Amygdala (tissue), 56 donors: ENCODE results near the gene ABCA13.

ENCODE experiments used
- DNase-seq, 56 donors: peaks; one replicate each; lab custom pipeline; 2025; lab: John Stamatoyannopoulos, UW

ABCA13 gene

GRCh38 chr7:48292949-48293348 is 121.7 kb downstream of the ABCA13 start:
- no peak for DNase-seq

GRCh38 chr7:48295296-48295971 is 124.2 kb downstream of the ABCA13 start:
- DNase-seq: no peak

- DNase-seq: no peak
Observed at GRCh38 chr7:48296966-48297365, 125.7 kb downstream of the ABCA13 start.

GRCh38 chr7:48298779-48299178 is 127.5 kb downstream of the ABCA13 start:
- no peak for DNase-seq

- DNase-seq: peak in 44 of 56 donors; percentile 3 to 76 (median 30)
Observed at GRCh38 chr7:48299580-48300169, 128.4 kb downstream of the ABCA13 start.

- no peak for DNase-seq
Observed at GRCh38 chr7:48300301-48300700, 129.0 kb downstream of the ABCA13 start.

- no peak for DNase-seq
Observed at GRCh38 chr7:48301201-48301600, 129.9 kb downstream of the ABCA13 start.

- DNase-seq: no peak
Observed at GRCh38 chr7:48304641-48305040, 133.4 kb downstream of the ABCA13 start.

GRCh38 chr7:48305661-48306060 is 134.4 kb downstream of the ABCA13 start:
- no peak for DNase-seq

GRCh38 chr7:48307041-48307714 is 135.9 kb downstream of the ABCA13 start:
- no peak for DNase-seq

- no peak for DNase-seq
Observed at GRCh38 chr7:48309720-48310119, 138.5 kb downstream of the ABCA13 start.

GRCh38 chr7:48311464-48312100 is 140.3 kb downstream of the ABCA13 start:
- no peak for DNase-seq

GRCh38 chr7:48312151-48312550 is 140.9 kb downstream of the ABCA13 start:
- DNase-seq: no peak

- no peak for DNase-seq
Observed at GRCh38 chr7:48316768-48317167, 145.5 kb downstream of the ABCA13 start.

GRCh38 chr7:48317360-48317759 is 146.1 kb downstream of the ABCA13 start:
- DNase-seq: no peak

GRCh38 chr7:48321319-48322010 is 150.2 kb downstream of the ABCA13 start:
- no peak for DNase-seq

- DNase-seq: peak in 5 of 56 donors; percentile 5 to 25 (median 12)
Observed at GRCh38 chr7:48337012-48337621, 165.9 kb downstream of the ABCA13 start.

GRCh38 chr7:48337781-48338180 is 166.5 kb downstream of the ABCA13 start:
- no peak for DNase-seq

GRCh38 chr7:48347230-48347825 is 176.1 kb downstream of the ABCA13 start:
- DNase-seq: no peak

GRCh38 chr7:48350515-48350914 is 179.3 kb downstream of the ABCA13 start:
- no peak for DNase-seq
